ENCODE measurements around the gene RABGGTA. TPM values are rescaled to one million over a fixed set of nuclear protein-coding genes. Genes with fewer than 3 reads are reported as not detected.

RABGGTA gene
- total and polyA plus RNA-seq, 10 of the 15 experiments (the other 5 are each of a cell fraction or from before 2014, with no cell fraction given): 19.1 to 75.6 (median 46.9) TPM

- RAD21 ChIA-PET (ENCODE audit: unreplicated experiment): interaction anchor here (0.7 to 4.0 kb wide), 27 partner anchors 9 to 719 kb away, joined by 3 to 52 read pairs (median 5); partner anchors contain the start of genes CHMP4A, DHRS1, IPO4 and IRF9
- Histone ChIP-seq H3K36me3 (ENCODE audit: control insufficient read depth in 2 of 2, insufficient read depth in 2 of 2, low read length in 1 of 2) (peaks cover 11 to 21% of the 10 kb centered on the region in 2 experiments; a peak in 3 of 4 replicates), H3K9me3 (replicated peaks; ENCODE audit: control insufficient read depth, insufficient read depth, low read length) (no peaks in the 10 kb centered on the region), H3K4me3 (no peak overlapping the region), H3K79me2 (ENCODE audit: control insufficient read depth, insufficient read depth, low read length) (no peaks in the 10 kb centered on the region), H3K9ac (ENCODE audit: control insufficient read depth, insufficient read depth, low read length) (no peak overlapping the region), H4K20me1 (ENCODE audit: control insufficient read depth, insufficient read depth) (no peaks in the 10 kb centered on the region), H3K4me1 (ENCODE audit: control insufficient read depth, insufficient read depth, low read length) (peaks cover 33% of the 10 kb centered on the region), H3K27ac (ENCODE audit: control insufficient read depth, insufficient read depth) (no peak overlapping the region), H2AFZ (ENCODE audit: control insufficient read depth, low read depth, low read length) (no peak overlapping the region), H3K27me3 (replicated peaks in 1 of 2; ENCODE audit: control insufficient read depth in 2 of 2, insufficient read depth in 2 of 2, low read length in 1 of 2) (no peaks in the 10 kb centered on the region), H3K4me2 (ENCODE audit: control insufficient read depth, insufficient read depth) (no peak overlapping the region)
- ATAC-seq (no peak), FAIRE-seq (no peak), DNase-seq (ENCODE audit: low read depth, low spot score) (no peak)
- in situ Hi-C loops (cut with MboI): no loop called here
- intact Hi-C loops (cut with micrococcal nuclease; ENCODE audit: unreplicated experiment): no loop called here
- WGBS (ENCODE audit: insufficient coverage, insufficient replicate concordance, low lambda C conversion rate, missing lambda C conversion rate): 69% methylated on average over 7 of the region's 7 CpGs
- SMC1A ChIA-PET (ENCODE audit: uncharacterized antibody, unreplicated experiment): interaction anchor here (0.5 to 4.9 kb wide), 17 partner anchors 11 to 608 kb away, joined by 3 to 36 read pairs (median 5); partner anchors contain the start of genes IPO4, MDP1 and TINF2
- no TSS peak for BruUV-seq (replicated peaks)
- POLR2A ChIA-PET: interaction anchor here (0.6 to 3.3 kb wide), 10 partner anchors 9 to 194 kb away, joined by 3 to 26 read pairs (median 4); partner anchors contain the start of genes CHMP4A, DCAF11, DHRS1 and NOP9
- CTCF ChIA-PET: interaction anchor here (0.6 to 7.9 kb wide), 57 partner anchors 10 to 1302 kb away, joined by 3 to 149 read pairs (median 4); partner anchors contain the start of genes ADCY4, CHMP4A, DHRS1 and IPO4
- TF ChIP-seq HSF1 (IDR thresholded peaks at IDR 0.05; ENCODE audit: low read depth, low read length) (no peak), PBX3 (IDR thresholded peaks at IDR 0.05; ENCODE audit: insufficient replicate concordance, low read depth, low read length) (no peak), POLR2AphosphoS2 (IDR thresholded peaks at IDR 0.05; ENCODE audit: low read depth, low read length) (no peak), BRCA1 (IDR thresholded peaks at IDR 0.05; ENCODE audit: low read depth, low read length) (no peak), ESRRA (IDR thresholded peaks at IDR 0.05; ENCODE audit: low read length) (no peak), TCF7 (IDR thresholded peaks at IDR 0.05; ENCODE audit: borderline replicate concordance) (no peak), SKIL (IDR thresholded peaks at IDR 0.05; ENCODE audit: low read depth, poor library complexity, severe bottlenecking) (no peak), BCLAF1 (IDR thresholded peaks at IDR 0.05) (no peak), RELB (IDR thresholded peaks at IDR 0.05; ENCODE audit: low read depth) (0 out of 2 replicates have a peak, but pooled peaks have one; percentile 3), SREBF1 (IDR thresholded peaks at IDR 0.05; ENCODE audit: low read length) (no peak), IKZF1 (conservative IDR thresholded peaks at IDR 0.05) (0 out of 2 replicates have a peak, but pooled peaks have one; percentile 6), RFX5 (IDR thresholded peaks at IDR 0.05; ENCODE audit: low read depth, low read length) (no peak)
These were observed 37.1 kb upstream of the RABGGTA start for GRCh38 chr14:24308342-24309124.

Data from GM12878 (cell line).